HG02798 (cell line): Measurements from ENCODE around the gene TIMP3.
"Not testable (repeated sequence)": the region's sequence is repeated elsewhere in the genome, so short reads cannot be mapped to it uniquely, and the experiment has no call there.

Experiments
- ATAC-seq: cut with Tn5 transposase; IDR thresholded peaks from one replicate; pipeline ENCODE4 v1.9.1; 2021; ENCODE audit warnings: mild to moderate bottlenecking; ENCODE audit not compliant: unreplicated experiment, poor library complexity

Gene TIMP3

DNA sequence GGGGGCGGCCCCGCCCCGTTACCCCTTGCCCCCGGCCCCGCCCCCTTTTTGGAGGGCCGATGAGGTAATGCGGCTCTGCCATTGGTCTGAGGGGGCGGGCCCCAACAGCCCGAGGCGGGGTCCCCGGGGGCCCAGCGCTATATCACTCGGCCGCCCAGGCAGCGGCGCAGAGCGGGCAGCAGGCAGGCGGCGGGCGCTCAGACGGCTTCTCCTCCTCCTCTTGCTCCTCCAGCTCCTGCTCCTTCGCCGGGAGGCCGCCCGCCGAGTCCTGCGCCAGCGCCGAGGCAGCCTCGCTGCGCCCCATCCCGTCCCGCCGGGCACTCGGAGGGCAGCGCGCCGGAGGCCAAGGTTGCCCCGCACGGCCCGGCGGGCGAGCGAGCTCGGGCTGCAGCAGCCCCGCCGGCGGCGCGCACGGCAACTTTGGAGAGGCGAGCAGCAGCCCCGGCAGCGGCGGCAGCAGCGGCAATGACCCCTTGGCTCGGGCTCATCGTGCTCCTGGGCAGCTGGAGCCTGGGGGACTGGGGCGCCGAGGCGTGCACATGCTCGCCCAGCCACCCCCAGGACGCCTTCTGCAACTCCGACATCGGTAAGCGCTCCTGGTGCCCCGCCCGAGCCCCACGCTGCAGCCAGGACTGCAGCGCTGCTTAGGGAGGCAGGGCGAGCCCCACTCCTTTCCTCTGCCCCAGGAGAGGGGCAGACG, at the start of gene TIMP3:
TSS of gene TIMP3 (plus strand) at position 169 of the 700 bp plus-strand sequence. CDS start at position 466, 297 bp downstream.
- no peak for ATAC-seq

DNA sequence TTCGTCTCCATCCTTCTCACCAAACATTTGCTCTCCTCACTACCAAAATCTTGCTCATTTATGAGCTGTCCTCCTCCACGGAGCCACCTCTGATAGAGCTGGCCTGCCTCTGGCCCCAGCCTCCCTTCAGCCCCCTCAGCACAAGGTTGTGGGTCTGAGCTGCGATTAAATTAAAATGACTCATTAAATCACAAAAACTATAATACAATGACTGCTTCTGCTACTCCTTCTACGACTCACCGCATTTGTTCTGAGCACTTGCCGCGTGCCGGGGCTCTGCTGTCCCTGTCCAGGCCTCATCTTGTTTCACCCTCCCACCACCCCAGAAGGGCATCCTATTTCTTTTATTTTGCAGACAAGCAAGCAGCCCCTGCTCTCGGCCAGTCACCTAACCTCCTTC, 49.2 kb upstream of the TIMP3 start:
- ATAC-seq: no peak

DNA sequence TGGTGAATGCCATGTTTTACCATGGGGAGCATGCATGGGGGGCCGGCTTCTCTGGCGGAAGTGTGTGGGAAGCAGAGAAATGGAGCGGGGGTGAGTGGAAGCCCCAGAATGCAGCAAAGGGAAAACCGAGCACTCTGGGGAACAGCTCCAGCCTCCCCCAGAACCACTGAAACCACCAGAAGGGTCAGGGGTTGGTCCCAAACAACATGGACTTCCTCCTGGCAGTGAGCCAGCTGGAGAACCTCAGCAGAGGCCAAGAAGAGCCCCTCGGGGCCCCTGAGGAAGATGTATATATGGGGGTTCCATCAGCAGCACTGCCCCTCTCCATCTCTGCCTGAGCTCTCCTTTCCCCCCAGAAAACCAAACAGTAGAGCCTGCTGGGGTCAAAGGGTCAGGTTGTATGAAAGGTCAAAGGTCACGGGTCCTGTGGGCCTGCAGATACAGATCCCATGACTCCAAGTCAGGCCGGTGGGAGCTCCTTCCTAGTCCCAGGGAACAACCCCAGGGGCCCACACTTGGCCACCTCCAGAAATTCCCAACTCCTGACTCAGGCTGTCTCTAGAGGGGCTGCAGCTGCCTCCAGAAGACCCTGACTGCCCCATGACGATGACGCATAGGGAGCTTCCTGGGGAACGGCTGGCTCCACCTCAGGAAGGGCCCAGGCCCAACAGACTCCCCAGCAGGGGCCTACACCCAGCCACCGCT, 48.5 kb upstream of the TIMP3 start:
- no peak for ATAC-seq

DNA sequence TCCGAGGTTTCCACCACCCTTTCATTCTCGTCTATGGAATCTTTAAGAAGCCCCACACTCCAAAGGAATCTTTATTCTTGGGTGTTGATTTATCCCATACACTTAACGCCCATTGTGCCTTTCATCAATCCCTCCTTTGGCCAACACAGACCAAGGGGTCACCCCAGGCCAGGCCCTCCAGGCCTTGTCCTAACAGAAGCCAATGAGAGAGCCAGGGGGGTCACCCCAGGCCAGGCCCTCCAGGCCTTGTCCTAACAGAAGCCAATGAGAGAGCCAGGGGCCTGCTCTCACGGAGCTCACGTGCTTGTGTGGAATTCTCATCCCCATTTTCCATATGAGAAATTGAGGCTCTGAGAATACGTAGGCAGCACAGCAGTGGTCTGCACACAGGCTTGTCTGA, 47.9 kb upstream of the TIMP3 start:
- ATAC-seq: no peak

DNA sequence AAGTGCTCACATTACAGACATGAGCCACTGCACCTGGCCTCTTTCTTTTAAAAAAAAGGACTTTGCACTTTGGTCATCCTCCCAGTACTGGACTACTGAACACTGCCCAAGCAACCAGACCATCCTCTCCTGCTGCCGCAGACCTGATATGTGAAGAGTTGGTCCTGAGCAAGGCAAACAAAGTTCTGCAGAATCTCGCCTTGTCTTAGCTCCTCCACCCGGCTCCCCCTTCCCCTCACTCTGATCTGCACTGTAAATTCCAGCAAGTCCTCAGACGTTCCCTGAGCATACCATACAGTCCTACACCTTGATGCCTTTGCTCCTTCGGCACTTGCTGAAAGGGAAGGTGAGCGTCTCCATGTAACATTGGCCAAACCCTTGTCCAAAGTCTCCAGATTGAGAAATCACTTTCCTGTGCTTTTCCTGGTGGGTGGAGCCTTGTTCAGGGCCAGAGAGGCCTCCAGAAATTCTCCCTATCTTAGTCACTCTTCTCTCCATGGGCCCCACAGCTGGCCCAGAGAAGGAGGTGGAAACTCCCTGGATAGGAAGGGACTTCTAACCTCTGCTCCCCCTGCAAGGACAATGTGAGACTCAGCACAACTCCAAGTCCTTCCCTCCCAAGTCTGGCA, 47.0 kb upstream of the TIMP3 start:
- no peak for ATAC-seq

DNA sequence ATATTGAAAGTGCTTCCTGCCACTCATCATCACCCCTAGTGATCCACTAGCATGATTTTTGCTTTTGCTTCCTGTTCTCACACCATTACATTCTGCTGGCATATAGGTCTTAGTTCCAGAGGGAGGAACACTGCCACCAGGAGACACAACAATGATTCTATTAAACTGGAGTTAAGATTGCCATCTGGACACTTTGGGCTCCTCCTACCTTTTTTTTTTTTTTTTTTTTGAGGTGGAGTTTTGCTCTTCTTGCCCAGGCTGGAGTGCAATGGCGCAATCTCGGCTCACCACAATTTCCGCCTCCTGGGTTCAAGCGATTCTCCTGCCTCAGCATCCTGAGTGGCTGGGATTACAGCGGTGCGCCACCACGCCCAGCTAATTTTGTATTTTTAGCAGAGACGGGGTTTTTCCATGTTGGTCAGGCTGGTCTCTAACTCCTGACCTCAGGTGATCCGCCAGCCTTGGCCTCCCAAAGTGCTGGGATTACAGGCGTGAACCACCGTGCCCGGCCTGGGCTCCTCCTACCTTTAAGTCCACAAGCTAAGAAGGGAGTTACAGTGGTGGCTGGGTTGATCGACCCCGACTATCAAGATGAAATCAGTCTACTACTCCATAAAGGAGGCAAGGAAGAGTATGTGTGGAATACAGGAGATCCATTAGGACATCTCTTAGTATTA, 44.3 kb upstream of the TIMP3 start:
- ATAC-seq: not testable (repeated sequence)

DNA sequence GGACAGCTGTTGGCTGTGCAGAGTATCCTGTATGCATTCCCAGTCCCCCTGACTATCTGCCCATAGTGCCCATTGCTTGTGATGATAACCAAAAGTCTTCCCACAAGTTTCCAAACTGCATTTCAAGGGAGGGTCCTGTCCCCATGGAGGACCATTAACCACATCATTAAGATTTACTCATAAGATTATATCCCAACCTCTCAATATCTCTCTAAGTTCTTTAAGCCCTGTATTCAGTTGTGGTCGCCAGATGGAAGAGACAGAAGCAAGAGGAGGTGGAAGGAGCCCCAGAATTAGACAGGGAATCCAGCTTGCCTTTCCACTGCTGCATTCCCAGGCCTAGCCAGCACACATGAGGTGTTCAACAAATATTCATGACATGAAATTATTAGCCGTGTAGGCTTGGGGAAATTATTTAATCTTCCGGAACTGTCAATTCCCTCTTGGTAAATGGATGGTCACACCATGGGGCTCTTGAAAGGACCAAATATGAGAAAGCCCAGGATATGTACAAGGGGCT, 42.6 kb upstream of the TIMP3 start:
- no peak for ATAC-seq

DNA sequence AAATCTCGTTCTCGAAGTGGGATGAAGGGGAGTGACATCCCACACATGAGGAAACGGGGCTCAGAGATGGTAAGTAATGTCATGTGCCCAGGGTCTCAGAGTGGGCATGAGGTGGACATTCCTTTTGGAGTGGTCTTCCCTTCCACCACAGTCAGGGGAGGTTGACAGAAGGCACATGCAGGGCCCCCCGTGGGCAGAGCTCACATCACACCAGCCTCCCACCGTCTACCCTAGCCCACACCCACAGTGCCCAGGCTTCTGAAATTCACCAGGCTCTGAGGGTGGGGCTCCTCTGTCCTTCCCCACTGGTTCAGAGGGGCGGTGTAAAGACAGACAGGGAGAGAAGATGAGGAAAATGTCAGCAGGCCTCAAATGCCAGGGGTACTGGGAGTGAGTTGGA, 41.1 kb upstream of the TIMP3 start:
- no peak for ATAC-seq

DNA sequence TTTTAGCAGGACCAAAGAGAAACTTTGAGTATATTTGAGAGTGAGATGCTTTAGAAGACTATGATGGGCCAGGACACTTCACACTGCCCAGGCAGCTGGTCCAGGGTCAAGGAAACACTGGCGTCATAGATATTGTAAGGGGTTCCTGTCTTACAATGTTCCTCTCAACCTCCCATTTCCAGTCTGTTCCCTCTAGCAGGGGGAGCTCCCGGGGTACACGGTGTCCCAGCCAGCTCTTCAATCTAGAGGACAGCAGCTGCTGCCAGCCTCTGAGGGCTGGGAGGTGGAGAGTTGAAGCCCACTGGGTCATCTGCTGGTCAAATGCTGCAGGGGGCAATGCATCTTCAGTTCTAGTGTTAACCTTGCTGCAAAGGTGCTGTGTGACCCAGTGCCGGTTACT, 40.7 kb upstream of the TIMP3 start:
- no peak for ATAC-seq

DNA sequence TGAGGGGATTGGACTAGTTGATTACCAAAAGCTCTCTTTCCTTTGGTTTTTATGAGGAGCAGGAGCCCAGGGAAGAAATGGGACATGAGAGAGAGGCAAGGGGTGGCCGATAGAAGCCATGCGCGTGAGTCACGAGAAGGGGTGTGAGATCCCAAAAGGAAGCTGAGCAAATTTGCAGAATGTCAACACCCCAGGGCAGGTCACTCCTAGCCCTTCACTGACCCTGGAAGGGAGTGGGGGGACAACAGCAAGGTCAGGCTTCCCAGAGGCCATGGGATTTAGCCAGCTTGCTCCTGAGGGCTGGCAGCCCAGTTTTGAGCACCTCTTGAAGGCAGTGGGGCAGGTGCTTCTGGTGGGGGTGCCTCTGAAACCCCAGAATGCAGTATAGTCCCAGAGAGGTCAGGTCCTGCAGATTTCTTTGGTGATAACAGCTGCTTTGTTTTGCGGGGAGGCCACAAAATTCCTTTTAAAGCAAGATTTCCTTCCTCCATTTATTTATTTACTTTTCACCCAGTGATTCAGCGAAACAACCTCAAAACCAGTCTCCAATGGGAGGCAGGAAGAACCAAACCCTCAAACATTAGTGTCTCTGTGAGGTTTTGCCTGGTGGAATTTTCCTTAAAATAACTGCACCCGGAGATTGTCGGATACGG, 40.1 kb upstream of the TIMP3 start:
- ATAC-seq: no peak

DNA sequence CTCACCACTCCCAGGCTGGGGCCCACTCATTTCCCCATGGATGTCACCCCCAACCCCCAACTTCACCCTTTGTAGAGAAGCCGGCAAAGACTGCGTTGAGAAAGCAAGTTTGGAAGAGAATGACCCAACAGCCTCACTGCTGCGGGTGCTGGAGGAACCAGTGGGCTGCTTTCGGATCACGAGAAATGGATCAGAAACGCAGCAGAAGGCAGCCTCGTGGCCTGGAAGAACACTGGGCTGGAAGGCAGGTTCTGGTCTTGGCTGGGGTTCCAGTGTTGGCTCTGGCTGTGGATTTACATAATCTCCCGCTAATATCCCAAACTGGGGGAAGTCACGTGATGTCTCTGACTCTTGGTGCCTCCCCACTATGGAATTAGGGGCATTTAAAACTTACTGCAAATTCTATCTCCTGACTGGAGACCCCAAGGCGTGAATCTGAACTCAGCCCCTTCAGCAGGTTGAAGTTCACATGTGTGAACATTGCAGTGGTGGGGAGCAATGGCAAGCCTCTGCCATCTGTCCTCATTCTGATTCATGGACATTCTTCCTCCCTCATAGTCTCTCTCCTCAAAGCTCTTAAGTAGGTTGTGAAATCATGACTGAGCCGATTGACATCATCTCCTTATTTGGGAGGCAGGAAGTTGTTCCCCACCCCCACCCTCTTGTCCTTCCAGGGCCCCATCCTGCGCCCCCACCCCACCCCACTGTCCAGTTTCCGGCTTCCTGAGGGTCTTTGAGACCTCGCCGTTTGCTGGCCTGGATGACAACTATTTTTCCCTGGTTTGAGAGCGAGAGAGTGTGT, 37.0 kb upstream of the TIMP3 start:
- no peak for ATAC-seq

DNA sequence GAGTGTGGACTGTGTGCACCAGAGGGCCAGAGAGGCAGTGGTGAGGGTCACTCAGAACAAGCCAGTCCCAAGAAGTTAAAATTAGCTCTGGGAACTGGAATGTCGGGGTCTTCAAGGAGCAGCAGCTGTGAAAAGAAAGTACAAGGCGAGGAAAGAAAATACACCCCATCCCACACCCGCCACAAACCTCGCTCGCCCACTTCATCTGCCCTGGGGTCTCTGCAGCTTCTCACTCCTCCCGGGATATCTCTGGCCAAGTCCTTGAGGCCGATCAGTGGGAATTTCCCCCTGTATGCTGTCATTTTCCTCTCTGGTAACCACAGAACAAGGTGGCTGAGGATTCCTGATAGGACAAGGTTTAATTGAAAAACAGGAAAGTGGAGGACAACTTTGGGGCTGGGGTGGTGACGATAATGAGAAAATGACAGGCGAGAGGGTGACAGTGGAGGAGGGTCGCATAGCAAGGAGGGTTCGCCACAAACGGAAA, 36.3 kb upstream of the TIMP3 start:
- ATAC-seq: no peak

DNA sequence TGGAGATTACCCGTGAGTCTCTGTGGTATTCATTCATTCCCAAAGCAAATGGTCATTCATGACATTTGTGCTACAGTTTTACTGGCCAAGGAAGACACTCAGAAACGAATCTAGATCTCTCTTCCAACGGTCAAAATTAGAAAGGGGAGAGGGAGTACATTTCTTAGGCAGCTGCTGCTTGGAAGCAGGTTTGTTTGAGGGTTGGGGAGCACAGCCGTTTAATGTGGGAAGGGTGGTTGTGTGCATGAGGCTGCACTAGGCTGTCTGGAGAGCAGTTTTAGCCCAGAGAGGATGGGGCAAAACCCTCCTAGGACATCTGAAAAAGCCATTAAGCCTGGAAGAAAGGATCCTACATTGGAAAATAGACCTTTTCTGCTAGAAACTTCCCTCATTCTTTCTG, 29.7 kb upstream of the TIMP3 start:
- ATAC-seq: no peak

DNA sequence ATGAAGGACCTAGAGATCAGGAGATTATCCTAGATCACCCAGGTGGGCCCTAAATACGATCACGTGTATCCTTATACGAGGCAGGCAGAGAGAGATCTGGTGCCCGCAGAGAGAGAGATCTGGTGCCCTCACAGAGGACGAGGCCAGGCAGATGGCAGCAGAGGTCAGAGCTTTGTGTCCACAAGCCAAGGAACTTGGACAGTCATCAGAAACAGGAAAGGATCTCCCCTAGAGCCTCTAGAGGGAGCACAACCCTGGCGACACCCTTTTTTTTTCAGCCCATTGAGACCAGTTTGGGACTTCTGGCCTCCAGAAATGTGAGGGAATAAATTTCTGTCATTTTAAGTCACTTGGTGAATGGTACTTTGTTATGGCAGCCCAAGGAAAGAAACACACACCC, 25.5 kb upstream of the TIMP3 start:
- no peak for ATAC-seq

DNA sequence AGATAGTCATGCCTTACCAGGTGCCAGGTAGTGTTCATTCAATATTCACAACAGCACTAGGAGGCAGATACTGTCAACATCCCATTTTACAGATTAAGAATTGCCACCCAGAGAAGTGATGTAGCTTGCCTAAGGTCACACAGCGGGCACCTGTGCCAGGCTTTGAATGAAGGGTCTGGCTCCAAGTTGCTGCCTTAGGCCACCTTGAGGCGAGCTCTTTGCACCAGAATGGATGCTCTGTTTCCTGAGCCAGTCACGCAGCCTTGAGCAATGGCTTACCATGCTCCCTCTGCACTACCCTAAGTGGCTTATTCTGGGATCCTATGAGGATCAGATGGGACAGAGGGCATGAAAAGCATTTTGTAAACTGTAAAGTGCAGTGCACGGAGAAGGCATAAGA, 25.1 kb upstream of the TIMP3 start:
- no peak for ATAC-seq

DNA sequence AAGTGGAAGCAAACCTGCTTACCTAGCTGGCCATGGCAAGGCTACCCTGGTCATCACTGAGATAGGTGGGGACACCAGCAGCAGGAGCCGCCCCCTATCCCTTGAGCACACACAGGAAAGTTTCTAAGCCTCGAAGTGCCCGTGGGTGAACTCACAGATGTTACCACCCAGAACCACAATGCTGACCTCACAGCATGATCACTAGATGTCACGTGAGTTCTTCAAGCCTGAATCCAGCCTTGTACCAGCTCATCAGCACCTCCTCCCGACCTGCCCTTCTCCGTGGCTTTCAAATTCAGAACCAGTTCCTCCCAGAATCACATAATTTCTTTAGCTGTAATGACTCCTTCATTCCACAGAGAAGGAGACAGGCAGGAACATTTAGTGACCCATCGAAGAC, 24.7 kb upstream of the TIMP3 start:
- no peak for ATAC-seq

DNA sequence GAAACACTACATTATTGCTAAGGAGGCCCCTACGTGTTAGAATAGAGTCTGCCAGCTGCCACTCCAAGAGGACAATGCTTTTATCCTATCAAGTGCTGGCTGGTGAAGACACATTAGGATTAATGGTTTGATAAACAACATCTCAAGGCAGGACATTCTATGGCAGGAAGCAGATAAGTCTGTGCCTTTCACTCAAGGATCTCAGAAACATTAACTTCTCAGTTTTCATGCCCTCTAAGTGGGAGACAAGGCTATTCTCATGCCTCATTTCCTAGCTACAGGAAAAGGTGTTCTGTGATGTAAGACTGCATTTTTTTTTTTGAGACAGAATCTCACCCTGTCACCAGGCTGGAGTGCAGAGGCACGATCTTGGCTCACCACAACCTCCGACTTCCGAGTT, 23.5 kb upstream of the TIMP3 start:
- no peak for ATAC-seq

DNA sequence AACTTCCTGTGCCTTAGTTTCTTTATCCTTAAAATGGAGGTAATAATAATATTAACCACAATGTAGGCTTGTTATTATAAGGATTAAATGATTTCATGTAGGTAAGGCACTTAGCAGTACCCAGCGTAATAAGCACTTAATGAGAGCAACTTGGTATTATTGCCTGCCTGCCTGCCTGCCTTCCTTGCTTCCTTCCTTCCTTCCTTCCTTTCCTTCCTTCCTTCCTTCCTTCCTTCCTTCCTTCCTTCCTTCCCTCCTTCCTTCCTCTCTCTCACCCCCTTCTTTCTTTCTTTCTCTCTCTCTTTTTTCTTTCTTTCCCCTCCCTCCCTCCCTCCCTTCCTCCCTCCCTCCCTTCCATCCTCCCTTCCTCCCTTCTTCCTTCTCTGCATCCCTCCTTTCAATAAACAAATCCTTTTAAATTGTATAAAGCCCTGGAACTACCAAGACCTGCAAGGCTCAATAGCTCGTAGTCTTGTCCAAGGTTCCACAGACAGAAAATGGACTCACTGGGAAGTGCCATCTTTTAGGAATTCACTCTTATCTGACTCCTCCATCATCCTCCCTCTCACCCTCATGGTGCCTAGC, 20.7 kb upstream of the TIMP3 start:
- ATAC-seq: no peak

DNA sequence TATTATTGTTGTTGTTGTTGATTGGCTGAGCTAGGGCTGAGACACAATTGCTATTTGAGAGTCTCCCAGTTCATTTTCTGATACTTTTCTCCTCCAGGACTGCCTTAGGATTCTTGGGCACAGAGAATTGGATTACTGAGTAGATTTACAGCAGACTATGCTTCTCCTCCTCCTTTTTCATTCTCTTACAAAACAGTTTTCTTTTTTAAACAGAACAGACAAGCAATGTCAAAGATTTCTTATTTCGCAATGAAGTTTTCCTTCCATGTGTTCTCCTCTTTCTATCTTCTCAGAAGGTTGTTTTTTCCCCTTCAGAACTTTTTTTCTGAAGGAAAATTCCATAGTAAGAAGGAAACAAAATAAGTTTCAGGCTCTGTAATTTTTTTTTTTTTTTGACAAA, 19.8 kb upstream of the TIMP3 start:
- ATAC-seq: no peak
